GM19240 (cell line): Measurements from ENCODE around the gene HS6ST2.

Experiments used
- DNase-seq: peaks from one replicate; pipeline ENCODE4 v3.0.0; 2011; ENCODE audit warnings: low spot score; ENCODE audit not compliant: insufficient read length

Gene HS6ST2

GRCh38 chrX:132802033-132802432 is 156.4 kb downstream of the HS6ST2 start:
- DNase-seq, result no peak

DNA sequence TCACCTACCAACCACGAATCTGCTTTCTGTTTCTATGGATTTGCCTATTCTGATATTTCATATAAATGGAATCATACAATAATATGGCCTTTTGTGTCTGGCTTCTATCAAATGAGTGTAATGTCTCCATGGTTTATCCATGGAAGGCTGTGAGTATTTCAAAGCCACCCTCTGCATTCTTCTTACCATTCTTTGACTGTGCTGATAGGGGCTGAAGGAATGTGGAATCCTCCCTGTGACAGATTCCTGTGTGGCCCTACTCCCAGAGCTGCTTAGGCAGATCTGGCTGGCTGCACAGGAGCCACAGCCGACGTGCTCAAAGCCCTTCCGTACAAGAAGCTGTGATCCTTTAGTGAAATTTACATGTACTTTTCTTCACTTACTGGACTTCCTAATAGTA is 163.2 kb downstream of the HS6ST2 start:
- DNase-seq, result no peak

DNA sequence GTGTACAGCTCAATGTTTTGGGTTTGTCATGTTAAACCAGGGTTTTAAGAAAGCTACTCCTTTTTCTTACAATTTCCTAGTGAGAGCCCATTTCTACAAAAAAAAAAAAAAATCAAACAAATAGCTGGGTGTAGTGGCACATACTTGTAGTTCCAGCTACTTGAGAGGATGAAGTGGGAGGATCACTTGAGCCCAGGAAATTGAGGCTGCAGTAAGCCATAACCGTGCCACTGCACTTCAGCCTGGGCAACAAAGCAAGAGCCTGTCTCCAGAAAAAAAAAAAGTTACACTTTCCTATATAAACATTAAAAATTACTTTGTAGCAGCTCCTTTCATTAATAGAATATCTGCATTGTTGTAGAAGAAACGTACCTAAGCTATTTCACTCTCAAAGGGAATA is 166.7 kb downstream of the HS6ST2 start:
- DNase-seq, result no peak

- DNase-seq, result no peak
Observed at GRCh38 chrX:132790329-132790728, 168.1 kb downstream of the HS6ST2 start.

GRCh38 chrX:132786217-132786616 is 172.2 kb downstream of the HS6ST2 start:
- no peak for DNase-seq

- no peak for DNase-seq
Observed at GRCh38 chrX:132778917-132779316, 179.5 kb downstream of the HS6ST2 start.

DNA sequence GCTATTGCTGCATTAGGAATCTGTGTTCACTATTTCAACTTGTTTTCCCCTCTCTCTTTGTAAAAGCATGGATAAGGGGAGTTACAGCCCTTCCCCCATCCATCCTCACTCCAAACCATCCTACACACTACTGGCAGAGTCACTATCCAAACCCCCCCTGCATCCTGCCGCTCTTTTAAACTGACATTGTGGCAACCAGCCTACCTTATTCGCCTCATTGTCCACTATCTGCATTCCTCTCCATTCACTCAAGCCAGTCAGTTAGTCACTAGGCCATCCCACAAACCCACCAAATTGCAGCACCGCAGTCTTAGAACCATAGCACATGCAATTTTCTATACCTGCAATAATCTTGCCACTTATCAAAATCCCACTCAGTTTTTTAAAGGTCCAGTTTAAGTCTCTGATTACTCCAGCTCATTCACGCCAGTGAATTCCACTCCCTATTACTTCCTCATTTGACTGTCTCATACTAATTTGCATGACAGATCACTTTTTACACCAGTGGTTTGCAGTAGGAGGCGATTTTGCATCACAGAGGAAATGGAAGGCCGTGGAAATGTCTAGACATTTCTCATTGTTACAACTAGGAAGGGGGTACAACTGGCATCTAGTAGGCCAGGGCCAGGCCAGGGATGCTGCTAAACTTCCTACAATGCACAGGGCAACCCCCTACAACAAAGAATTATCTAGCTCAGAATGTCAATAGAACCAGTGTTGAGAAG is 181.8 kb downstream of the HS6ST2 start:
- no peak for DNase-seq

DNA sequence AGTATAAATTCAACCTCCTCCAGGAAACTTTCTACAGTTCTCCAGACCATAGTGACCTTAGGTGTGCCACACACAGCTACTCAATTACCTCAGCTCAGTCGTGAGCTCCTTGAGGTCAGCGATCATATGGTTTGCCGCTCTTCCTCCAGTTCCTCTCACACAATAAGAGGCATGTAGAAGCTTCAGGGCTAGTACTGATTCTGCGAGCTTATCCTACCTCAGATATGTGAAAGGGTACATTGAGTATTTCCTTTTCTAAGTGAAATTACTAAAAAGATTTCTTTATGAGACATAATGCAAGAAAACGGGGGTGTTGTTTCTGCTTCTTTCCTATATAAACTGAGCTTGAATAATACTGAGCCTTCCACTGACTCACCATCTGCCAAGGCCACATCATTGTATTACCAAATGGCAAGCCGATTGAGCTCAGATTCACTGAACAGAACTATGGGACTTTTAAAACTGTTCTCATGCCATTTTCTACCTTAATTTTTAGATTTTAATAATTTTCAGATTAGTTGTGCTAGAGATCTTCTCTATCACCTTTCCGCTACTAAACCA is 183.1 kb downstream of the HS6ST2 start:
- no peak for DNase-seq

DNA sequence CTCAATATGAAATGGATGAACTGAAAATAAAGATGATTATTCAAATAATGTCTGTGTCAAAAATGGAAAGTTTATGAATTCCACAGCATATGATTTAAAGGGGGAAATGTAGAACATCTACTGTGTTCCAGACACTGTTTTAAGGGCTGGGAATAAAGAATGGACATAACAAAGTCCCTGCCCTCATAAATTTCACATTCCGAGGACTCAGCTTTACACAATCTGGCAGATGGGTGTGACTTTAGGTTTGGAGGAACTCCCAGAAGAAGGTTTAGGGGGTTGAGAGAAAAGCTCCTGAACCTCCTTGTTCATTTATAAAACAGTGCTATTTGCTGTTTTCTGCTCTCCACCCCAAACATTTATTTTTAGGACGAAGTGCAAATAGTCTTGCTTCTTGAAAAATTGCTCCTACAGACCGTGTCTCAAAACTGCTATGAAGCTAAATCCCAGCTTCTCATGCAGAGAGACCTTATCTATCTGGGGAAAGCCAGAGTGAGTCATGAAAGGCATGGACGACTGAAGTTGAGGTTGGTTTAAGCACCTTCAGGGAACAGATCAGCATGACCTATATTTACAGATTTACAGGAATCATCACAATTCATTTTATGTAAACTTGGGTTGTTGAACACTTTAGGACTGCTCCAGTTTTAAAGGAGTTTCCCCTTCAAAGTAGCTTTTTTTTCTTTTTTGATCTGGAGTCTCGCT is 184.3 kb downstream of the HS6ST2 start:
- no peak for DNase-seq

- DNase-seq, result no peak
Observed at GRCh38 chrX:132769609-132770008, 188.8 kb downstream of the HS6ST2 start.

DNA sequence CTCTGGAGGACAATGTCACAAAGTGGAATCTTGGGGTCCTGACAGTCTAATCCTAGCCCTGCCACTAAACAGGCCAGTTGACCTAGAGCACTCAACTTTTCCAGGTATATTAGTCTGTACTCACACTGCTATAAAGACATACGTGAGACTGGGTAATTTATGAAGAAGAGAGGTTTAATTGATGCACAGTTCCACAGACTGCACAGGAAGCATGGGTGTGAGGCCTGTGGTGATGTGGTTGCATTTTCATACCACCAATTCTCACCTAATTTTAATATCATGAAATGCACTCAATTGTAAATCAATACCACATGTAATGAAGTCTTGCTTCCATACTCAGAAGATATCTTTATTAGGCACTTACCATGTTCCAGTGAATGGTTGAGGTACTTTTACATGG is 192.0 kb downstream of the HS6ST2 start:
- no peak for DNase-seq

DNA sequence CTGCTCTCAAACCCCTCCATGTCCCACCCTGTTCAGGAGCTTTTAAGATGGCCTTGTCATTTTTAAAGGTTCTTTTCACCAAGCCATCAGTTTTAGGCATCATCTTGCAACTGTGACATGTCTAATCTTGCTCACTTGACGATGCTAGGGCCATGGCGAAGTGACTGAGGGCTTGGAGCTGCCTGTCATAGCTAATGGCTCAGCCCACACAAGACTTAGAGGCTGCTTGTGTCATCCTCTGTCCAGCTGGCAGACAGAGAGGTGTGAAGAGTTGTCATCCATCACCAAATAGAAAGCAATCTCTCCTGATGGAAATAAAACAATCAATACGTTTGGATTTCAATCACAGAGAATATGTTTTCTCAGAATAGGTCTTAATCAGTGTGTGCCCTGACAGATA is 194.9 kb downstream of the HS6ST2 start:
- DNase-seq, result no peak

- no peak for DNase-seq
Observed at GRCh38 chrX:132758759-132759158, 199.7 kb downstream of the HS6ST2 start.

GRCh38 chrX:132757066-132757623 is 201.3 kb downstream of the HS6ST2 start:
- DNase-seq, result no peak

- DNase-seq, result no peak
Observed at GRCh38 chrX:132756439-132756838, 202.0 kb downstream of the HS6ST2 start.

- no peak for DNase-seq
Observed at GRCh38 chrX:132751063-132751690, 207.3 kb downstream of the HS6ST2 start.

DNA sequence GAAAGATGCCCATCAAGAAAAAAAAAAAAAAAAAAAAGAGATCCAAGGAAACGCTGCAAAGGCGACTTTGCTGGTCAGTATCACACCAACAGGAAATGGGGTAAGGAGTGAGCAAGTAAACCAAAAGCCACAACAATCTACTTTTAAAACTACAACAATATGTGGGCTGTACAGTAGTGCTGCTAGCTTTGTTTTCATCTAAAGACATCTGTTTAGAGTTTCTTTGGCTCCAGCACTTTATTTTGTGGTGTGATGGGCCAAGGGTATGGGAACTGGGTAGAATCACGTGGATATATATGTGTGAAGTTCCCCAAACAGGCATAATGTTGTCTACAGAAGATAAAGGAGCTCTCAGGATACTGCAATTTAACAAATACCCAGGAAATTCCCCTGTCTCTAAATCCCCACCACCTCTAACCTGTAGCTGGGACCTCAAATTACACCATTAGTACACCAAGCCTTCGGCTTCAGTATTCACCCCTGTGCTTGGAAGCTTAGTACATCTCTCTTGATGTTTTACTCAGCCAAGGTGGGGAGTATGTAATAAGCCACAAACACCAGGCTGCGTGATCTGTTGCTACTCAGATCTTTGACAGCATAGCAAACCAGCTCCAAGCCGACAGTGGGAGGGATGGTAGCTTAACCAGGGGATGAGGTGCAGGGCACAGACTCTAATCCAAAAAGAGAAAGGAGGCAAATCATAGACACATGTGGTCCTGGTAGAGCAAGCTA is 207.9 kb downstream of the HS6ST2 start:
- DNase-seq, result no peak

GRCh38 chrX:132749406-132749805 is 209.0 kb downstream of the HS6ST2 start:
- DNase-seq, result no peak

GRCh38 chrX:132748909-132749308 is 209.5 kb downstream of the HS6ST2 start:
- no peak for DNase-seq

DNA sequence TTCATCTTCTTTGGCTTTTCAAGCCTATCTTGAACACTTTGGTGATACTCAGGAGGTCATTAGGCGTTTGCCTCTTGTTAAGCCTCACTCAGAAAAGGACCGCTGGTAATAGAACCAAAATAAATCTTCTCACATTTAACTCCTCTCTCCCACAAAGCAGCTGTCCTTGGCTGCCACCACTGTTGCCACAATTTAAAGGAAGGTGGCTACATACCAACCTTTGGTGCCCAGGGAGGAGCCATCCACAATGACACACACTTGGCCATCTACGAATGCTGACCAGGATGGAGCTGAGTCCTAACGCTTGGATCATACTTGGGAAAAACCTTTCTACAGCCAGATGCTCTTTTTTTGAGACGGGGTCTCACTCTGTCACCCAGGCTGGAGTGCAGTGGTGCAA is 210.2 kb downstream of the HS6ST2 start:
- no peak for DNase-seq

DNA sequence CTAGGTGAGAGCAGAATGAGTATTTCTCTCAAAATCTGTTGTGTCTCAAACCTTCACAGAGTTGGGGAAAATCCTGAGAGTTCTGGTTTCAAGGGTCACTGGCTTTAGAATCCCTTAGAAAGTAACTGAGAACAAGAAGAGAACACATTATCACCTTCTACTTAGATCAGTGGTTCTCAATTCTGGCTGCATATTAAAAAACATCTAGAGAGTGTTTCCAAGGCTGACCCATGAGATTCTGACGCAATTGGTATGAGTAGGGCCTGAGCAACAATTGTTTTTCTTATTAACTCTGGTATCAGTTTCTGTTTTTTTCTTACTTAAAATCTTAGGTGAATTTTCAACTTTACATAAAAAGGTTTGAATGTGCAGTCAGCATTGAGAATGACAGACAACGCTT is 212.8 kb downstream of the HS6ST2 start:
- no peak for DNase-seq
